Measurements from ENCODE around the gene SETBP1. TPM values are rescaled to one million over a fixed set of nuclear protein-coding genes. Genes with fewer than 3 reads are reported as not detected.

SETBP1 gene
- total RNA-seq, 1 experiment from 2014 or later = 0.05 TPM

DNA sequence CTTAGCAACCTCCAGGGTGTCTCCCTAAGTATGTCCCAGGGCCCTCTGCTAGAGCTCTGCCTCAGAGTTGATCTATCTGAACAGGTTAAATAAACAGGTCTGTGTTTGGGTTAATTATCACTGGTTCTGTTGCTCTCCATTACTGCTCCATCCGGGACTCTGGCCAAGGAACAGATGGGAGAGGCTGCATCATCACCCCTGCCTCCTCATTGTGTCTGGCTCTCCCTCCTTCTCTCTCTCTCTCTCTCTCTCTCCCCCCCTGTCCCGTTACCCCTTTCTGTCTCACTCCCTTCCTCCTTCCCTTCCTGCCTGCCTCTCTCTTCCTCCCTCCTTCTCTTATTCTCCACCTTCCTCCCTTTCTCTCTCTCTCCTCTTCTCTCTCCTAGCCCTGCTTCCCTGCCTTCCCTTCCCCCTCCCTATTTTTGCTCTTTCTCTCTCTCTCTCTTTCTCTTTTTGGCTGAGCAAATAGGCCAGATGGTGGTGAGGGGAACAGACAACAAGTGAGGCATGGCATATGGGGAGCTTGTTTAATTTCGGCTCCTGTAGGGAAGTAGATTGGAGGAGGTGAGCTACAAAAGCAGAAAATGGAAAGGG, 62.1 kb downstream of the SETBP1 start:
- no peak overlapping the region for H3K4me2 ChIP-seq (ENCODE audit: low read length)
- H3K9ac ChIP-seq (ENCODE audit: low read length) = no peak overlapping the region
- H3K27me3 ChIP-seq (ENCODE audit: insufficient read depth, low read length) = no peaks in the 10 kb centered on the region
- peaks cover 3 to 16% of the 10 kb centered on the region in 2 experiments; a peak in 2 of 4 replicates for H3K9me3 ChIP-seq (ENCODE audit: control insufficient read depth in 1 of 2, insufficient read depth in 1 of 2, low read depth in 1 of 2, low read length in 2 of 2)
- ChIA-PET RAD21 (ENCODE audit: low non-redundant PET in 1 of 2, low total read pairs in 2 of 2, uncharacterized antibody in 2 of 2, unreplicated experiment in 2 of 2) (no interaction called here), CTCF (no interaction called here), POLR2A (no interaction called here)
- H3K4me1 ChIP-seq (ENCODE audit: control insufficient read depth in 1 of 2, insufficient read depth in 2 of 2, low read length in 2 of 2) = no peaks in the 10 kb centered on the region
- BruUV-seq (replicated peaks) = no TSS peak
- no peaks in the 10 kb centered on the region for H3K79me2 ChIP-seq (ENCODE audit: insufficient read depth, low read length)
- H3K9me2 ChIP-seq (ENCODE audit: insufficient read depth) = no peaks in the 10 kb centered on the region
- intact Hi-C loops (cut with micrococcal nuclease) = no loop called here
- no peaks in the 10 kb centered on the region for H3K36me3 ChIP-seq (ENCODE audit: control insufficient read depth in 1 of 2, insufficient read depth in 2 of 2, low read length in 2 of 2)
- TF ChIP-seq, protein P1, sequence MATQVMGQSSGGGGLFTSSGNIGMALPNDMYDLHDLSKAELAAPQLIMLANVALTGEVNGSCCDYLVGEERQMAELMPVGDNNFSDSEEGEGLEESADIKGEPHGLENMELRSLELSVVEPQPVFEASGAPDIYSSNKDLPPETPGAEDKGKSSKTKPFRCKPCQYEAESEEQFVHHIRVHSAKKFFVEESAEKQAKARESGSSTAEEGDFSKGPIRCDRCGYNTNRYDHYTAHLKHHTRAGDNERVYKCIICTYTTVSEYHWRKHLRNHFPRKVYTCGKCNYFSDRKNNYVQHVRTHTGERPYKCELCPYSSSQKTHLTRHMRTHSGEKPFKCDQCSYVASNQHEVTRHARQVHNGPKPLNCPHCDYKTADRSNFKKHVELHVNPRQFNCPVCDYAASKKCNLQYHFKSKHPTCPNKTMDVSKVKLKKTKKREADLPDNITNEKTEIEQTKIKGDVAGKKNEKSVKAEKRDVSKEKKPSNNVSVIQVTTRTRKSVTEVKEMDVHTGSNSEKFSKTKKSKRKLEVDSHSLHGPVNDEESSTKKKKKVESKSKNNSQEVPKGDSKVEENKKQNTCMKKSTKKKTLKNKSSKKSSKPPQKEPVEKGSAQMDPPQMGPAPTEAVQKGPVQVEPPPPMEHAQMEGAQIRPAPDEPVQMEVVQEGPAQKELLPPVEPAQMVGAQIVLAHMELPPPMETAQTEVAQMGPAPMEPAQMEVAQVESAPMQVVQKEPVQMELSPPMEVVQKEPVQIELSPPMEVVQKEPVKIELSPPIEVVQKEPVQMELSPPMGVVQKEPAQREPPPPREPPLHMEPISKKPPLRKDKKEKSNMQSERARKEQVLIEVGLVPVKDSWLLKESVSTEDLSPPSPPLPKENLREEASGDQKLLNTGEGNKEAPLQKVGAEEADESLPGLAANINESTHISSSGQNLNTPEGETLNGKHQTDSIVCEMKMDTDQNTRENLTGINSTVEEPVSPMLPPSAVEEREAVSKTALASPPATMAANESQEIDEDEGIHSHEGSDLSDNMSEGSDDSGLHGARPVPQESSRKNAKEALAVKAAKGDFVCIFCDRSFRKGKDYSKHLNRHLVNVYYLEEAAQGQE (IDR thresholded peaks at IDR 0.05; ENCODE audit: low read depth) = no peak
- no peak for TF ChIP-seq RAD21 (IDR thresholded peaks at IDR 0.05; ENCODE audit: low read depth)
- no peak for TF ChIP-seq JUND (IDR thresholded peaks at IDR 0.05)
- no peak for TF ChIP-seq ELF1 (IDR thresholded peaks at IDR 0.05; ENCODE audit: borderline replicate concordance, low read depth)
- TF ChIP-seq SP1 (IDR thresholded peaks at IDR 0.05; ENCODE audit: low read depth) = no peak
- TF ChIP-seq, protein P2, sequence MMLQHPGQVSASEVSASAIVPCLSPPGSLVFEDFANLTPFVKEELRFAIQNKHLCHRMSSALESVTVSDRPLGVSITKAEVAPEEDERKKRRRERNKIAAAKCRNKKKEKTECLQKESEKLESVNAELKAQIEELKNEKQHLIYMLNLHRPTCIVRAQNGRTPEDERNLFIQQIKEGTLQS (IDR thresholded peaks at IDR 0.05) = no peak
- TF ChIP-seq, protein P3, sequence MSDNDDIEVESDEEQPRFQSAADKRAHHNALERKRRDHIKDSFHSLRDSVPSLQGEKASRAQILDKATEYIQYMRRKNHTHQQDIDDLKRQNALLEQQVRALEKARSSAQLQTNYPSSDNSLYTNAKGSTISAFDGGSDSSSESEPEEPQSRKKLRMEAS (IDR thresholded peaks at IDR 0.05) = no peak
- TF ChIP-seq, protein P4, sequence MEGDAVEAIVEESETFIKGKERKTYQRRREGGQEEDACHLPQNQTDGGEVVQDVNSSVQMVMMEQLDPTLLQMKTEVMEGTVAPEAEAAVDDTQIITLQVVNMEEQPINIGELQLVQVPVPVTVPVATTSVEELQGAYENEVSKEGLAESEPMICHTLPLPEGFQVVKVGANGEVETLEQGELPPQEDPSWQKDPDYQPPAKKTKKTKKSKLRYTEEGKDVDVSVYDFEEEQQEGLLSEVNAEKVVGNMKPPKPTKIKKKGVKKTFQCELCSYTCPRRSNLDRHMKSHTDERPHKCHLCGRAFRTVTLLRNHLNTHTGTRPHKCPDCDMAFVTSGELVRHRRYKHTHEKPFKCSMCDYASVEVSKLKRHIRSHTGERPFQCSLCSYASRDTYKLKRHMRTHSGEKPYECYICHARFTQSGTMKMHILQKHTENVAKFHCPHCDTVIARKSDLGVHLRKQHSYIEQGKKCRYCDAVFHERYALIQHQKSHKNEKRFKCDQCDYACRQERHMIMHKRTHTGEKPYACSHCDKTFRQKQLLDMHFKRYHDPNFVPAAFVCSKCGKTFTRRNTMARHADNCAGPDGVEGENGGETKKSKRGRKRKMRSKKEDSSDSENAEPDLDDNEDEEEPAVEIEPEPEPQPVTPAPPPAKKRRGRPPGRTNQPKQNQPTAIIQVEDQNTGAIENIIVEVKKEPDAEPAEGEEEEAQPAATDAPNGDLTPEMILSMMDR (IDR thresholded peaks at IDR 0.05 in 2 of 3, conservative IDR thresholded peaks at IDR 0.05 in 1 of 3; ENCODE audit: borderline replicate concordance in 1 of 3, insufficient read depth in 1 of 3, low read depth in 2 of 3, low read length in 2 of 3) = no peak
- no peak for TF ChIP-seq SRF (IDR thresholded peaks at IDR 0.05; ENCODE audit: low read depth)
- TF ChIP-seq, protein P5, sequence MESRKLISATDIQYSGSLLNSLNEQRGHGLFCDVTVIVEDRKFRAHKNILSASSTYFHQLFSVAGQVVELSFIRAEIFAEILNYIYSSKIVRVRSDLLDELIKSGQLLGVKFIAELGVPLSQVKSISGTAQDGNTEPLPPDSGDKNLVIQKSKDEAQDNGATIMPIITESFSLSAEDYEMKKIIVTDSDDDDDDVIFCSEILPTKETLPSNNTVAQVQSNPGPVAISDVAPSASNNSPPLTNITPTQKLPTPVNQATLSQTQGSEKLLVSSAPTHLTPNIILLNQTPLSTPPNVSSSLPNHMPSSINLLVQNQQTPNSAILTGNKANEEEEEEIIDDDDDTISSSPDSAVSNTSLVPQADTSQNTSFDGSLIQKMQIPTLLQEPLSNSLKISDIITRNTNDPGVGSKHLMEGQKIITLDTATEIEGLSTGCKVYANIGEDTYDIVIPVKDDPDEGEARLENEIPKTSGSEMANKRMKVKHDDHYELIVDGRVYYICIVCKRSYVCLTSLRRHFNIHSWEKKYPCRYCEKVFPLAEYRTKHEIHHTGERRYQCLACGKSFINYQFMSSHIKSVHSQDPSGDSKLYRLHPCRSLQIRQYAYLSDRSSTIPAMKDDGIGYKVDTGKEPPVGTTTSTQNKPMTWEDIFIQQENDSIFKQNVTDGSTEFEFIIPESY (IDR thresholded peaks at IDR 0.05; ENCODE audit: extremely low read depth, insufficient replicate concordance, low read length) = no peak
- no peak for TF ChIP-seq POLR2AphosphoS5 (IDR thresholded peaks at IDR 0.05; ENCODE audit: low read depth, low read length)
- no peak for TF ChIP-seq ZFX (IDR thresholded peaks at IDR 0.05)
- TF ChIP-seq CBX3 (IDR thresholded peaks at IDR 0.05; ENCODE audit: low read depth) = no peak
- TF ChIP-seq SIN3A (IDR thresholded peaks at IDR 0.05; ENCODE audit: low read depth) = no peak
- no peak for TF ChIP-seq EGR1 (IDR thresholded peaks at IDR 0.05; ENCODE audit: low read depth)
- TF ChIP-seq ZNF274 (IDR thresholded peaks at IDR 0.05; ENCODE audit: low read depth, low read length) = no peak
- no peak for TF ChIP-seq YY1 (IDR thresholded peaks at IDR 0.05; ENCODE audit: extremely low read depth, insufficient replicate concordance, low read depth, low read length)
- no peak for TF ChIP-seq TCF7L2 (IDR thresholded peaks at IDR 0.05; ENCODE audit: borderline replicate concordance, extremely low read depth, insufficient read depth, insufficient read length)
- TF ChIP-seq CEBPB (IDR thresholded peaks at IDR 0.05; ENCODE audit: low read depth) = no peak
- no peak for TF ChIP-seq EZH2phosphoT487 (IDR thresholded peaks at IDR 0.05; ENCODE audit: borderline replicate concordance)
- no peak overlapping the region for H3K27ac ChIP-seq (ENCODE audit: low read depth, low read length)
- DNase-seq (ENCODE audit: low read depth, low spot score) (no peak), ATAC-seq (no peak)
- H2AFZ ChIP-seq (ENCODE audit: low read depth, low read length, poor library complexity, severe bottlenecking) = no peak overlapping the region
- H3K4me3 ChIP-seq (replicated peaks in 1 of 2; ENCODE audit: low read depth in 1 of 2, low read length in 2 of 2) = no peak overlapping the region
- no peaks in the 10 kb centered on the region for H4K20me1 ChIP-seq (ENCODE audit: insufficient read depth)
